ENCODE data around the gene AACS. TPM values are rescaled to one million over a fixed set of nuclear protein-coding genes. Genes with fewer than 3 reads are reported as not detected.

Gene AACS
- polyA plus RNA-seq, 2 of the 4 experiments (the other 2 are of a cell fraction) = 18.6 to 20.4 TPM

- FAIRE-seq = no peak
- peak; percentile 21 to 42 for DNase-seq (ENCODE audit: low read depth in 1 of 2, low spot score in 1 of 2)
- WGBS (ENCODE audit: missing lambda C conversion rate) = 65% methylated on average over 9 of the region's 9 CpGs
- TF ChIP-seq CEBPB (IDR thresholded peaks at IDR 0.05) = no peak
- no peak for TF ChIP-seq E2F6 (IDR thresholded peaks at IDR 0.05; ENCODE audit: borderline replicate concordance, low read depth)
- TF ChIP-seq CTCF (IDR thresholded peaks at IDR 0.05) = no peak
- no peak for TF ChIP-seq ZC3H11A (IDR thresholded peaks at IDR 0.05)
- TF ChIP-seq ATOH8 (CRISPR knock-in tag; IDR thresholded peaks at IDR 0.05; ENCODE audit: low read depth) = no peak
- TF ChIP-seq FOXS1 (CRISPR knock-in tag; IDR thresholded peaks at IDR 0.05) = no peak
- TF ChIP-seq EHMT2 (IDR thresholded peaks at IDR 0.05; ENCODE audit: low read depth) = no peak
- no peak for TF ChIP-seq JUNB (IDR thresholded peaks at IDR 0.05)
- TF ChIP-seq NPAS2 (CRISPR knock-in tag; IDR thresholded peaks at IDR 0.05; ENCODE audit: borderline replicate concordance) = no peak
- no peak for TF ChIP-seq CBX8 (IDR thresholded peaks at IDR 0.05)
- no peak for TF ChIP-seq RFX5 (IDR thresholded peaks at IDR 0.05)
- TF ChIP-seq HES2 (IDR thresholded peaks at IDR 0.05) = no peak
- TF ChIP-seq ELK1 (IDR thresholded peaks at IDR 0.05; ENCODE audit: low read depth, low read length) = no peak
- TF ChIP-seq HDAC2 (IDR thresholded peaks at IDR 0.05) = no peak
- TF ChIP-seq JUN (IDR thresholded peaks at IDR 0.05) = no peak
- no peak for TF ChIP-seq ESRRA (IDR thresholded peaks at IDR 0.05; ENCODE audit: borderline replicate concordance, low read length)
- TF ChIP-seq NFE2L2 (conservative IDR thresholded peaks at IDR 0.05; ENCODE audit: low read length) = no peak
- Histone ChIP-seq H3K4me3 (no peak overlapping the region), H3K4me1 (peaks cover 16% of the 10 kb centered on the region), H3K9me3 (no peaks in the 10 kb centered on the region), H3K4me2 (peak overlapping the region; percentile 56), H3K27ac (peak overlapping the region; percentile 14 to 71; a peak in 4 of 6 replicates)
- peak in 1 of 2 experiments; percentile 64; a peak in 3 of 6 replicates for ATAC-seq
- ChIA-PET CTCF (no interaction called here), POLR2A (no interaction called here)
These were observed 35.6 kb downstream of the AACS start for GRCh38 chr12:125100551-125101434.

GRCh38 chr12:125104982-125105381 is 39.7 kb downstream of the AACS start:
- Histone ChIP-seq H3K9me3 (no peaks in the 10 kb centered on the region), H3K4me3 (no peak overlapping the region), H3K4me2 (no peak overlapping the region), H3K4me1 (peaks cover 16% of the 10 kb centered on the region), H3K27ac (no peak overlapping the region)
- FAIRE-seq (no peak), ATAC-seq (no peak), DNase-seq (ENCODE audit: low read depth in 1 of 2, low spot score in 1 of 2) (no peak)
- ChIA-PET POLR2A (no interaction called here), CTCF (no interaction called here)
- no peak for TF ChIP-seq HOXB13 (CRISPR knock-in tag; IDR thresholded peaks at IDR 0.05; ENCODE audit: low read depth)
- no peak for TF ChIP-seq REST (IDR thresholded peaks at IDR 0.05)
- TF ChIP-seq CBX2 (IDR thresholded peaks at IDR 0.05; ENCODE audit: borderline replicate concordance, low read depth) = no peak
- no peak for TF ChIP-seq NFE2L2 (conservative IDR thresholded peaks at IDR 0.05; ENCODE audit: low read length)
- TF ChIP-seq CHD2 (IDR thresholded peaks at IDR 0.05; ENCODE audit: low read length, partially characterized antibody) = no peak
- no peak for TF ChIP-seq ATOH8 (CRISPR knock-in tag; IDR thresholded peaks at IDR 0.05; ENCODE audit: low read depth)
- no peak for TF ChIP-seq CBX8 (IDR thresholded peaks at IDR 0.05)
- TF ChIP-seq ZFP36 (IDR thresholded peaks at IDR 0.05; ENCODE audit: borderline replicate concordance, partially characterized antibody) = no peak
- no peak for TF ChIP-seq MYC (IDR thresholded peaks at IDR 0.05; ENCODE audit: borderline replicate concordance, low read length)
- TF ChIP-seq FOXS1 (CRISPR knock-in tag; IDR thresholded peaks at IDR 0.05) = no peak
- no peak for TF ChIP-seq EHF (CRISPR knock-in tag; IDR thresholded peaks at IDR 0.05)
- TF ChIP-seq HDAC2 (IDR thresholded peaks at IDR 0.05) = no peak
- 90% methylated on average over 10 of the region's 10 CpGs for WGBS (ENCODE audit: missing lambda C conversion rate)

Data from A549 (cell line).